Central memory CD8-positive, alpha-beta T cell (primary cell): ENCODE results near the gene KAT2B.
A peak's percentile ranks its signal among the peaks of the same experiment; 100 is the strongest.

Experiments
- ATAC-seq: fragments of 150-1000 bp; cut with Tn5 transposase; replicated peaks from 2 replicates; pipeline ENCODE4 v1.10.0; 2022; ENCODE audit warnings: mild to moderate bottlenecking, moderate FRiP score, moderate number of reproducible peaks; ENCODE audit not compliant: poor library complexity, severe bottlenecking; ENCODE audit errors: extremely low read depth
- DNase-seq, 2 donors: peaks; one replicate each; pipeline ENCODE4 v3.0.0; 2021; ENCODE audit warnings: low spot score in 2 of 2
- H3K27ac Mint-ChIP-seq: one replicate; pipeline ENCODE4 v1.8.0; 2022; ENCODE audit warnings: low read depth, mild to moderate bottlenecking, moderate library complexity, mixed read lengths
- H3K27me3 Mint-ChIP-seq: one replicate; pipeline ENCODE4 v1.8.0; 2022; ENCODE audit warnings: mixed read lengths
- H3K36me3 Mint-ChIP-seq: one replicate; pipeline ENCODE4 v1.8.0; 2022; ENCODE audit warnings: mild to moderate bottlenecking, moderate library complexity, mixed read lengths; ENCODE audit not compliant: insufficient read depth
- H3K4me1 Mint-ChIP-seq: one replicate; pipeline ENCODE4 v1.8.0; 2022; ENCODE audit warnings: mixed read lengths
- H3K4me3 Mint-ChIP-seq: one replicate; pipeline ENCODE4 v1.8.0; 2022; ENCODE audit warnings: mild to moderate bottlenecking, moderate library complexity, mixed read lengths
- H3K9me3 Mint-ChIP-seq: one replicate; pipeline ENCODE4 v1.8.0; 2022; ENCODE audit warnings: mixed read lengths

Gene KAT2B

GRCh38 chr3:20073683-20074082 lies 33.4 kb downstream of the KAT2B start:
- no peak for ATAC-seq

DNA sequence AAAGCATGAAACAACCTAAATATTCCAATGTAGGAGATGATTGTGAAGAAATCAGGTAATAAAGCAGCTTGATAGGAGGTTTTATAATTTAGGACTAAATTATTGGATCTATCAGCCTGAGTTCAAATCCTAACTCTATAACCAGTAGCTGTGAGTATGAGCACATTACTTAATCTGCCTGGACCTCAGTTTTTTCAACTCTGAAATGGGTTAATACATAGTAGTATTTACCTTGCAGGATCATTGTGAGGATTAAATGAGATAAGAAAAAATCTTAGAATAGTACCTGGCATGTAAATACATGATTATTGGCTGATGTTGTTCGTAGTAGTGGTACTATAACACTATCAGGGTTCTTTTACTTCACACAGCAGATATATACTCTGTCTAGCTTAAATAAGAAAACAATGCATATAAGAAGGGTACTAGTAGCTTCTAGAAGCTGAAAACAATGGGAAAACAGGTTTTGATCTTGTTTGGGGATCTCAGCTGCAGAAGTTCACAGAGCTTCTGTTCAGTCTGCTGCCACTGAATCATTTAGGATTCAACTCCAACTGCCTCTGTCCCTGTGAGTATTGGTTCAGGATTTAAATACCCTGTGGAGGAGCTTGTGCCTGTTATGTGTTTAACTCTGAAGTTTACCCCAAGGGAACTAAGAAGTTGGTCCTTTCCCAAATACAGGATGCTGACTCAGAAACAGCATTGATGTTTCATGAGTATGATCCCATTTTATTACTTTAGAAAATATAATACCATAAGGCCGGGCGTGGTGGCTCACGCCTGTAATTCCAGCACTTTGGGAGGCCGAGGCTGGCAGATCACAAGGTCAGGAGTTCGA lies 34.2 kb downstream of the KAT2B start:
- H3K27me3 Mint-ChIP-seq = no peaks in the 10 kb centered on the region
- H3K27ac Mint-ChIP-seq = no peak overlapping the region
- H3K9me3 Mint-ChIP-seq = no peaks in the 10 kb centered on the region
- peaks cover 25% of the 10 kb centered on the region for H3K4me1 Mint-ChIP-seq
- H3K36me3 Mint-ChIP-seq = peaks cover 23% of the 10 kb centered on the region
- no peak for DNase-seq
- H3K4me3 Mint-ChIP-seq = no peak overlapping the region
- no peak for ATAC-seq

More at GRCh38 chr3:20073683-20074082, 33.4 kb downstream of the KAT2B start:
- Mint-ChIP-seq H3K4me3 (no peak overlapping the region), H3K4me1 (peaks cover 32% of the 10 kb centered on the region), H3K36me3 (peaks cover 23% of the 10 kb centered on the region), H3K27me3 (no peaks in the 10 kb centered on the region), H3K27ac (no peak overlapping the region), H3K9me3 (no peaks in the 10 kb centered on the region)
- DNase-seq = no peak

- Mint-ChIP-seq H3K4me3 (no peak overlapping the region), H3K36me3 (peaks cover 24% of the 10 kb centered on the region), H3K4me1 (peaks cover 25% of the 10 kb centered on the region), H3K27ac (no peak overlapping the region), H3K27me3 (no peaks in the 10 kb centered on the region), H3K9me3 (no peaks in the 10 kb centered on the region)
- DNase-seq = no peak
- ATAC-seq = no peak
Observed at GRCh38 chr3:20075197-20075596, 35.0 kb downstream of the KAT2B start.

- Mint-ChIP-seq H3K27ac (peak overlapping the region; percentile 64), H3K36me3 (peaks cover 23% of the 10 kb centered on the region), H3K27me3 (no peaks in the 10 kb centered on the region), H3K4me1 (peaks cover 32% of the 10 kb centered on the region), H3K4me3 (no peak overlapping the region), H3K9me3 (no peaks in the 10 kb centered on the region)
- ATAC-seq = no peak
- DNase-seq = no peak
Observed at GRCh38 chr3:20076296-20076997, 36.2 kb downstream of the KAT2B start.

- peaks cover 22% of the 10 kb centered on the region for H3K36me3 Mint-ChIP-seq
- peaks cover 31% of the 10 kb centered on the region for H3K4me1 Mint-ChIP-seq
- peak overlapping the region; percentile 64 for H3K27ac Mint-ChIP-seq
- ATAC-seq (no peak), DNase-seq (no peak)
- H3K4me3 Mint-ChIP-seq = no peak overlapping the region
- no peaks in the 10 kb centered on the region for H3K9me3 Mint-ChIP-seq
- no peaks in the 10 kb centered on the region for H3K27me3 Mint-ChIP-seq
Observed at GRCh38 chr3:20077068-20077467, 36.8 kb downstream of the KAT2B start.

- no peaks in the 10 kb centered on the region for H3K27me3 Mint-ChIP-seq
- H3K4me3 Mint-ChIP-seq = no peak overlapping the region
- peaks cover 15% of the 10 kb centered on the region for H3K36me3 Mint-ChIP-seq
- H3K9me3 Mint-ChIP-seq = no peaks in the 10 kb centered on the region
- ATAC-seq (no peak), DNase-seq (no peak)
- H3K4me1 Mint-ChIP-seq = peaks cover 25% of the 10 kb centered on the region
- H3K27ac Mint-ChIP-seq = peak overlapping the region; percentile 73
Observed at GRCh38 chr3:20078194-20078714, 38.0 kb downstream of the KAT2B start.

DNA sequence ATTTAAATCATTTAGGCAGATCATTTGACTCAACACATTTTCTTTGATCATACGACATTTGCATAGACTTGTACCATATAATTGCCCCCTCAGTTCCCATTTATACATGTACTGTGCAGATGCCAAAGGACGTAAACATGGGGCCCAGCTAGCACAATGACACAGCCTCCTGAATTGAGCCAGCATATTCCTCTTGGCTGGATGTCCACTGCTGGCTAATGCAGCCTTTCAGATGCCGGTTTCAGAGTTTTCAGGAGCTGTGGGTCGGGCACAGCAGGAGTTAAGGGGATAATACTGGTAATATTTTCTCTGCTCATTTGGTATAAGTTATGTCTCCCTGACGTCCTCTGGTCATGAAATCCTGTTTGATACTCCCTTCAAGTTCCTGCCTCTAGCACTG lies 39.4 kb downstream of the KAT2B start:
- DNase-seq = no peak
- no peaks in the 10 kb centered on the region for H3K9me3 Mint-ChIP-seq
- H3K4me3 Mint-ChIP-seq = no peak overlapping the region
- ATAC-seq = no peak
- no peaks in the 10 kb centered on the region for H3K27me3 Mint-ChIP-seq
- H3K27ac Mint-ChIP-seq = peak overlapping the region; percentile 45
- peaks cover 38% of the 10 kb centered on the region for H3K4me1 Mint-ChIP-seq
- H3K36me3 Mint-ChIP-seq = peaks cover 8% of the 10 kb centered on the region

GRCh38 chr3:20080956-20081554 lies 40.8 kb downstream of the KAT2B start:
- Mint-ChIP-seq H3K27me3 (no peaks in the 10 kb centered on the region), H3K27ac (peak overlapping the region; percentile 73), H3K4me3 (peak overlapping the region; percentile 32), H3K9me3 (no peaks in the 10 kb centered on the region), H3K36me3 (peaks cover 8% of the 10 kb centered on the region), H3K4me1 (peaks cover 38% of the 10 kb centered on the region)
- peak; percentile 19 to 29 for DNase-seq
- ATAC-seq = peak; percentile 98

- peaks cover 8% of the 10 kb centered on the region for H3K36me3 Mint-ChIP-seq
- no peak overlapping the region for H3K4me3 Mint-ChIP-seq
Observed at GRCh38 chr3:20083253-20083652, 43.0 kb downstream of the KAT2B start.

GRCh38 chr3:20083953-20084352 lies 43.7 kb downstream of the KAT2B start:
- DNase-seq (no peak), ATAC-seq (no peak)
- Mint-ChIP-seq H3K27ac (peak overlapping the region; percentile 20), H3K9me3 (no peaks in the 10 kb centered on the region), H3K4me1 (peaks cover 41% of the 10 kb centered on the region), H3K27me3 (no peaks in the 10 kb centered on the region), H3K36me3 (peaks cover 11% of the 10 kb centered on the region), H3K4me3 (no peak overlapping the region)

More at GRCh38 chr3:20083253-20083652, 43.0 kb downstream of the KAT2B start:
- ATAC-seq = no peak
- H3K4me1 Mint-ChIP-seq = peaks cover 34% of the 10 kb centered on the region
- DNase-seq = no peak
- peak overlapping the region; percentile 20 for H3K27ac Mint-ChIP-seq
- H3K9me3 Mint-ChIP-seq = no peaks in the 10 kb centered on the region
- no peaks in the 10 kb centered on the region for H3K27me3 Mint-ChIP-seq

DNA sequence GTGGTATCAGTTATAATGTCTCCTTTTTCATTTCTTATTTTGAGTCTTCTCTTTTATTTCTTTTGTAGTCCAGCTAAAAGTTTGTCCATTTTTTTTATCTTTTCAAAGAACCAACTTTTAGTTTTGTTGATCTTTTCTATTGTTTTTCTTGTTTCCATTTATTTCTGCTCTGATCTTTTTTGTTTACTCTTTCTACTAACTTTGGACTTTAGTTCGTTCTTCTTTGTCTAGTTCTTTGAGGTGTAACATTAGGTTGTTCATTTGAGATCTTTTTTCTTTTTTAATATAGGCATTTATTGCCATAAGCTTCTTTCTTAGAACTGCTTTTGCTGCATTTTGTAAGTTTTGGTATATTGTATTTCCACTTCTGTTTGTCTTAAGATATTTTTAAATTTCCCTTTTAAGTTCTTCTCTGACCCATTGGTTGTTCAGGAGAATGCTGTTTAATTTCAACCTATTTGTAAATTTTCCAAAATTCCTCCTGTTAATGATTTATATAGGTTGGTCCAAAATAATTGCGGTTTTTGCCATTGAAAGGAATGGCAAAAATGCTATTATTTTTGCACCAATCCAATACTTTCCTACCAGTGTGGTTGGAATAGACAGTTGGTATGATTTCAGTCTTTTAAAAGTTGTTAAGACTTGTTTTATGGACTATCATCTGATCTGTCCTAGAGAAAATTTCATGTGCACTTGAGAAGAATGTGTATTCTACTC lies 51.2 kb downstream of the KAT2B start:
- Mint-ChIP-seq H3K27ac (peak overlapping the region; percentile 80), H3K27me3 (no peaks in the 10 kb centered on the region), H3K4me3 (no peak overlapping the region), H3K36me3 (peaks cover 21% of the 10 kb centered on the region), H3K4me1 (peaks cover 32% of the 10 kb centered on the region), H3K9me3 (no peaks in the 10 kb centered on the region)
- ATAC-seq (no peak), DNase-seq (no peak)

- H3K4me1 Mint-ChIP-seq = peaks cover 44% of the 10 kb centered on the region
- ATAC-seq (no peak), DNase-seq (no peak)
- H3K36me3 Mint-ChIP-seq = peaks cover 13% of the 10 kb centered on the region
- no peaks in the 10 kb centered on the region for H3K9me3 Mint-ChIP-seq
- H3K4me3 Mint-ChIP-seq = no peak overlapping the region
- H3K27ac Mint-ChIP-seq = no peak overlapping the region
- no peaks in the 10 kb centered on the region for H3K27me3 Mint-ChIP-seq
Observed at GRCh38 chr3:20095470-20095869, 55.2 kb downstream of the KAT2B start.
